ENCODE results near the gene FAM20A. TPM values are rescaled to one million over a fixed set of nuclear protein-coding genes. Genes with fewer than 3 reads are reported as not detected.

FAM20A gene
- total RNA-seq, 1 experiment from 2014 or later: not detected

- no peaks in the 10 kb centered on the region for H3K36me3 ChIP-seq (ENCODE audit: low read depth)
- no peak overlapping the region for H3K4me2 ChIP-seq
- H4K20me1 ChIP-seq (ENCODE audit: insufficient read depth): no peaks in the 10 kb centered on the region
- H3K9me3 ChIP-seq (ENCODE audit: insufficient read depth, low read depth): no peaks in the 10 kb centered on the region
- H3K27me3 ChIP-seq (ENCODE audit: insufficient read depth, low read depth): peaks cover 52% of the 10 kb centered on the region
- no peaks in the 10 kb centered on the region for H3K9me2 ChIP-seq (ENCODE audit: insufficient read depth)
- no peak for DNase-seq
- H3K4me3 ChIP-seq: no peak overlapping the region
- H3K4me1 ChIP-seq (replicated peaks; ENCODE audit: insufficient read depth): no peaks in the 10 kb centered on the region
- H2AFZ ChIP-seq: no peak overlapping the region
- intact Hi-C loops (cut with micrococcal nuclease; ENCODE audit: unreplicated experiment): no loop called here
- no peak for TF ChIP-seq CTCF (conservative IDR thresholded peaks at IDR 0.05)
- H3K79me2 ChIP-seq (ENCODE audit: low read depth): no peaks in the 10 kb centered on the region
- ChIA-PET POLR2A (ENCODE audit: unreplicated experiment) (no interaction called here), CTCF (no interaction called here)
- no peak overlapping the region for H3K27ac ChIP-seq
- no TSS peak for BruUV-seq (replicated peaks)
- H3F3A ChIP-seq (ENCODE audit: insufficient read depth, low read depth): no peaks in the 10 kb centered on the region
Observed at GRCh38 chr17:68564415-68565111, 36.6 kb downstream of the FAM20A start.

- Histone ChIP-seq H3K4me1 (replicated peaks; ENCODE audit: insufficient read depth) (no peaks in the 10 kb centered on the region), H3K4me3 (no peak overlapping the region), H3K4me2 (no peak overlapping the region), H3K27me3 (ENCODE audit: insufficient read depth, low read depth) (peaks cover 52% of the 10 kb centered on the region), H3K36me3 (ENCODE audit: low read depth) (no peaks in the 10 kb centered on the region), H3F3A (ENCODE audit: insufficient read depth, low read depth) (no peaks in the 10 kb centered on the region), H4K20me1 (ENCODE audit: insufficient read depth) (no peaks in the 10 kb centered on the region), H3K79me2 (ENCODE audit: low read depth) (no peaks in the 10 kb centered on the region), H3K9me3 (ENCODE audit: insufficient read depth, low read depth) (no peaks in the 10 kb centered on the region), H3K27ac (no peak overlapping the region), H2AFZ (no peak overlapping the region), H3K9me2 (ENCODE audit: insufficient read depth) (no peaks in the 10 kb centered on the region)
- BruUV-seq (replicated peaks): no TSS peak
- ChIA-PET POLR2A (ENCODE audit: unreplicated experiment) (no interaction called here), CTCF (no interaction called here)
- intact Hi-C loops (cut with micrococcal nuclease; ENCODE audit: unreplicated experiment): no loop called here
- TF ChIP-seq EZH2 (IDR thresholded peaks at IDR 0.05; ENCODE audit: low read depth) (no peak), CTCF (conservative IDR thresholded peaks at IDR 0.05) (no peak)
- no peak for DNase-seq
Observed at GRCh38 chr17:68562736-68563135, 38.4 kb downstream of the FAM20A start.

- TF ChIP-seq EZH2 (IDR thresholded peaks at IDR 0.05; ENCODE audit: low read depth) (no peak), CTCF (conservative IDR thresholded peaks at IDR 0.05) (no peak)
Observed at GRCh38 chr17:68560966-68561720, 40.0 kb downstream of the FAM20A start.

More at GRCh38 chr17:68560966-68561720, 40.0 kb downstream of the FAM20A start:
- no peaks in the 10 kb centered on the region for H3F3A ChIP-seq (ENCODE audit: insufficient read depth, low read depth)
- no peaks in the 10 kb centered on the region for H3K79me2 ChIP-seq (ENCODE audit: low read depth)
- H3K36me3 ChIP-seq (ENCODE audit: low read depth): no peaks in the 10 kb centered on the region
- H4K20me1 ChIP-seq (ENCODE audit: insufficient read depth): no peaks in the 10 kb centered on the region
- intact Hi-C loops (cut with micrococcal nuclease; ENCODE audit: unreplicated experiment): no loop called here
- no peak overlapping the region for H2AFZ ChIP-seq
- no peak for DNase-seq
- H3K4me2 ChIP-seq: no peak overlapping the region
- no TSS peak for BruUV-seq (replicated peaks)
- peaks cover 49% of the 10 kb centered on the region for H3K27me3 ChIP-seq (ENCODE audit: insufficient read depth, low read depth)
- no peaks in the 10 kb centered on the region for H3K4me1 ChIP-seq (replicated peaks; ENCODE audit: insufficient read depth)
- CTCF ChIA-PET: no interaction called here
- H3K9me3 ChIP-seq (ENCODE audit: insufficient read depth, low read depth): no peaks in the 10 kb centered on the region
- H3K9me2 ChIP-seq (ENCODE audit: insufficient read depth): no peaks in the 10 kb centered on the region
- H3K27ac ChIP-seq: no peak overlapping the region
- no peak overlapping the region for H3K4me3 ChIP-seq
- POLR2A ChIA-PET (ENCODE audit: unreplicated experiment): no interaction called here

Data from PC-9 (cell line).